Upper lobe of left lung (tissue), 6 donors: ENCODE measurements around the gene ANKRD65. TPM values are rescaled to one million over a fixed set of nuclear protein-coding genes. Genes with fewer than 3 reads are reported as not detected.
"Not testable (repeated sequence)": the region's sequence is repeated elsewhere in the genome, so short reads cannot be mapped to it uniquely, and the experiment has no call there.

Experiments
- ATAC-seq, 2 donors: fragments of 200-7000 bp; cut with Tn5 transposase; one replicate each; pipeline ENCODE4 v1.9.1; 2022; ENCODE audit warnings: mild to moderate bottlenecking in 2 of 2, moderate library complexity in 2 of 2; ENCODE audit not compliant: low FRiP score in 2 of 2
- DNase-seq, 2 donors: peaks; one replicate each; pipeline ENCODE4 v3.0.0-alpha.2; 2019 to 2020
- H3K27ac ChIP-seq, 4 donors: fragments of 200-600 bp; sonication (generic); one replicate each; pipeline ENCODE4 v1.5.1; 2016 to 2019
- H3K27me3 ChIP-seq, 4 donors: fragments of 200-600 bp; sonication (generic); one replicate each; pipeline ENCODE4 v1.5.1; 2017 to 2019
- H3K36me3 ChIP-seq, 4 donors: fragments of 200-600 bp; sonication (generic); one replicate each; pipeline ENCODE4 v1.5.1; 2016 to 2019
- H3K4me1 ChIP-seq, 4 donors: fragments of 200-600 bp; sonication (generic); one replicate each; pipeline ENCODE4 v1.5.1; 2018 to 2019
- H3K4me3 ChIP-seq, 4 donors: fragments of 200-600 bp; sonication (generic); one replicate each; pipeline ENCODE4 v1.5.1; 2017 to 2019; ENCODE audit warnings: mild to moderate bottlenecking in 2 of 4, moderate library complexity in 1 of 4
- H3K9me3 ChIP-seq, 4 donors: fragments of 200-600 bp; sonication (generic); one replicate each; pipeline ENCODE4 v1.5.1; 2018 to 2019
- EP300 ChIP-seq, 4 donors: sonication (generic); formaldehyde crosslinking; IDR thresholded peaks; one replicate each; pipeline ENCODE4 v1.5.1; 2017; ENCODE audit warnings: antibody characterized with exemption in 4 of 4, control low read depth in 2 of 4
- POLR2A ChIP-seq, 4 donors: fragments of 450-650 bp; IDR thresholded peaks; one replicate each; pipeline ENCODE4 v1.5.1; 2016 to 2017; ENCODE audit warnings: antibody characterized with exemption in 4 of 4, mild to moderate bottlenecking in 2 of 4
- POLR2AphosphoS5 ChIP-seq, 2 donors: sonication (generic); formaldehyde crosslinking; IDR thresholded peaks; one replicate each; pipeline ENCODE4 v1.5.1; 2017; ENCODE audit warnings: antibody characterized with exemption in 2 of 2
- WGBS, 2 donors: methylation state at CpG; one replicate each; pipeline ENCODE4 v1.1.5; 2017 to 2018; 5-methylcytosine and 5-hydroxymethylcytosine counted together
- total RNA-seq, 6 donors: library from RNA; depleted of rRNA in 4 of 6; stranded (reverse); fragments of >200 nt in 4 of 6; gene quantifications; one replicate each; pipeline versions ENCODE4 v1.1.0 to v1.2.1, GENCODE V29; 2016 to 2021
- TF ChIP-seq, protein P1 (sequence below), 6 experiments: fragments of 450-650 bp in 4 of 6; fragments of 200-600 bp in 2 of 6; sonication (generic) in 2 of 6; IDR thresholded peaks; one replicate each; pipeline ENCODE4 v1.5.1; 2016 to 2019; ENCODE audit warnings: antibody characterized with exemption in 6 of 6
- donor health status: DM: no; HTN: no; CAD: no; lungs with moderate emphysema.
- donor health status: DM: no; HTN: yes; CAD: no; lungs with severe emphysema.

Gene ANKRD65
- total RNA-seq, 6 donors from 2014 or later = 21.3 to 54.5 (median 34.7) TPM

DNA sequence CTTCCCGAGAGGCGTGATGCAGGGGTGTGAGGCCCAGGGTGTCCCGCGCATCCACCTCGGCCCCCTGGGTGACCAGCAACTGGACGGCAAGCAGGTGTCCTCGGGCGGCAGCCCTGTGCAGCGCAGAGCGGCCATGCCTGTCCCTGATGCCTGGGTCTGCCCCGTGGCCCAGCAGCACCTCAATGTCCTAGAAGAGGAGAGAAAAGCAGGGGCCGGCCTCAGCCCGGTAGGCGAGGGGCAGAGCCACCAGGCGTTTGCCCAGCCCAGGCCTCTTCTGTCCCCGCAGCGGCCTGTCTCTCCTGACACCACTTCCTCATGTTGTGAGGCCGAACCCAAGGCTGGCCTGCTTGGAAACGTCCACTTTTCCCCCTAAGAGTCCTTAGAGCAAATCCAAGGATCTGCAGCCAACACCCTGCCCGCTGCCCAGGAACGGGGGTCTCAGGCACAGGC, 1.7 kb downstream of the ANKRD65 start:
- H3K4me3 ChIP-seq = peak overlapping the region in 3 of 4 donors; percentile 46 to 61 (median 57)
- H3K4me1 ChIP-seq = peaks cover 0 to 38% (median 20%) of the 10 kb centered on the region in 4 donors
- DNase-seq = peak in 1 of 2 donors; percentile 37

GRCh38 chr1:1418464-1419362, 2.4 kb downstream of the ANKRD65 start:
- 88 to 90% methylated on average over 20 to 25 of the region's 26 CpGs for WGBS, 2 donors
- no peaks in the 10 kb centered on the region for H3K27me3 ChIP-seq
- no peaks in the 10 kb centered on the region for H3K36me3 ChIP-seq
- peak overlapping the region in 2 of 4 donors; percentile 80 to 83 for H3K27ac ChIP-seq
- H3K9me3 ChIP-seq = no peaks in the 10 kb centered on the region
- no peak for TF ChIP-seq POLR2AphosphoS5 (IDR thresholded peaks at IDR 0.05)
- TF ChIP-seq EP300 (IDR thresholded peaks at IDR 0.05) = no peak
- TF ChIP-seq, protein P1, sequence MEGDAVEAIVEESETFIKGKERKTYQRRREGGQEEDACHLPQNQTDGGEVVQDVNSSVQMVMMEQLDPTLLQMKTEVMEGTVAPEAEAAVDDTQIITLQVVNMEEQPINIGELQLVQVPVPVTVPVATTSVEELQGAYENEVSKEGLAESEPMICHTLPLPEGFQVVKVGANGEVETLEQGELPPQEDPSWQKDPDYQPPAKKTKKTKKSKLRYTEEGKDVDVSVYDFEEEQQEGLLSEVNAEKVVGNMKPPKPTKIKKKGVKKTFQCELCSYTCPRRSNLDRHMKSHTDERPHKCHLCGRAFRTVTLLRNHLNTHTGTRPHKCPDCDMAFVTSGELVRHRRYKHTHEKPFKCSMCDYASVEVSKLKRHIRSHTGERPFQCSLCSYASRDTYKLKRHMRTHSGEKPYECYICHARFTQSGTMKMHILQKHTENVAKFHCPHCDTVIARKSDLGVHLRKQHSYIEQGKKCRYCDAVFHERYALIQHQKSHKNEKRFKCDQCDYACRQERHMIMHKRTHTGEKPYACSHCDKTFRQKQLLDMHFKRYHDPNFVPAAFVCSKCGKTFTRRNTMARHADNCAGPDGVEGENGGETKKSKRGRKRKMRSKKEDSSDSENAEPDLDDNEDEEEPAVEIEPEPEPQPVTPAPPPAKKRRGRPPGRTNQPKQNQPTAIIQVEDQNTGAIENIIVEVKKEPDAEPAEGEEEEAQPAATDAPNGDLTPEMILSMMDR (IDR thresholded peaks at IDR 0.05) = no peak
- H3K4me1 ChIP-seq = peaks cover 0 to 38% (median 20%) of the 10 kb centered on the region in 4 donors
- H3K4me3 ChIP-seq = peak overlapping the region in 1 of 4 donors; percentile 46
- ATAC-seq (peak in 1 of 2 donors; percentile 11), DNase-seq (peak in 1 of 2 donors; percentile 78)

More for the DNA sequence above, 1.7 kb downstream of the ANKRD65 start:
- TF ChIP-seq, protein P1 (IDR thresholded peaks at IDR 0.05) = no peak
- TF ChIP-seq EP300 (IDR thresholded peaks at IDR 0.05) = no peak
- TF ChIP-seq POLR2AphosphoS5 (IDR thresholded peaks at IDR 0.05) = no peak
- no peak for TF ChIP-seq POLR2A (IDR thresholded peaks at IDR 0.05)
- Histone ChIP-seq H3K9me3 (no peaks in the 10 kb centered on the region), H3K36me3 (no peaks in the 10 kb centered on the region), H3K27me3 (no peaks in the 10 kb centered on the region), H3K27ac (peak overlapping the region; percentile 38 to 83 (median 76))
- 77% methylated on average over 15 of the region's 21 CpGs; no CpG with 5 or more reads in 1 of the 2 donors for WGBS, 2 donors
- peak; percentile 9 to 38 for ATAC-seq

- WGBS, 2 donors = 82 to 85% methylated on average over 24 to 25 of the region's 25 CpGs
- DNase-seq = peak in 1 of 2 donors; percentile 48
- H3K4me1 ChIP-seq = peaks cover 0 to 38% (median 20%) of the 10 kb centered on the region in 4 donors
- ATAC-seq, H3K4me3 ChIP-seq, H3K27me3 ChIP-seq, H3K9me3 ChIP-seq, H3K36me3 ChIP-seq: not testable (repeated sequence)
- H3K27ac ChIP-seq = peak overlapping the region in 2 of 4 donors; percentile 21 to 54
Measured at GRCh38 chr1:1417825-1418463, 3.1 kb downstream of the ANKRD65 start.

- DNase-seq, H3K4me3 ChIP-seq, H3K36me3 ChIP-seq, H3K27me3 ChIP-seq, ATAC-seq, H3K9me3 ChIP-seq: not testable (repeated sequence)
- TF ChIP-seq, protein P1 (IDR thresholded peaks at IDR 0.05) = peak in 1 of 6 experiments; percentile 13
- Histone ChIP-seq H3K4me1 (peaks cover 0 to 38% (median 20%) of the 10 kb centered on the region in 4 donors), H3K27ac (peak overlapping the region in 1 of 4 donors; percentile 54)
- 70 to 78% methylated on average over 5 of the region's 5 CpGs for WGBS, 2 donors
Measured at GRCh38 chr1:1417396-1417795, 3.7 kb downstream of the ANKRD65 start.

DNA sequence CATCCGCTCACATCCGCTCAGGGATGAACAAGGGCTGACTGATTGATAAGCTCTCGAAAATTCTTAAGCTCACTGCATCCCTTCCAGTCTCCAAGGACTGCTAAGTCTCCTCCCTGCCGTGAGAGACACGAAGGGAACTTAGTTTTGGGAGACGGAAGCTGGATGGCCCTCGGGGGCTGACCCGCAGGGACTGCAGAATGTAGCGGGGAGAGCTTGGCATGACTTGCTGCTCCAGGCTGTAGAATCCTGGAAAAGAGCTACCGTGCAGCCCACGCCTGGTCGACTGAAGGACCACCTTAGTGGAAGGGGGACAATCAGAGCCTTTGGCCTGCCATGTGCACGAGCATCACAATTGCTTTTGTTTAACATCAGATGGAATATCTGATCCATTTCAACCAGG, 5.3 kb downstream of the ANKRD65 start:
- TF ChIP-seq, protein P1 (IDR thresholded peaks at IDR 0.05) = no peak
- no peak for TF ChIP-seq POLR2AphosphoS5 (IDR thresholded peaks at IDR 0.05)
- no peak for TF ChIP-seq POLR2A (IDR thresholded peaks at IDR 0.05)
- no peak for TF ChIP-seq EP300 (IDR thresholded peaks at IDR 0.05)
- Histone ChIP-seq H3K4me3 (no peak overlapping the region), H3K27me3 (no peaks in the 10 kb centered on the region), H3K4me1 (peaks cover 0 to 29% (median 15%) of the 10 kb centered on the region in 4 donors), H3K9me3 (no peaks in the 10 kb centered on the region), H3K27ac (no peak overlapping the region), H3K36me3 (no peaks in the 10 kb centered on the region)
- WGBS, 2 donors = 72 to 76% methylated on average over 10 to 13 of the region's 13 CpGs
- ATAC-seq = no peak
- DNase-seq = no peak

DNA sequence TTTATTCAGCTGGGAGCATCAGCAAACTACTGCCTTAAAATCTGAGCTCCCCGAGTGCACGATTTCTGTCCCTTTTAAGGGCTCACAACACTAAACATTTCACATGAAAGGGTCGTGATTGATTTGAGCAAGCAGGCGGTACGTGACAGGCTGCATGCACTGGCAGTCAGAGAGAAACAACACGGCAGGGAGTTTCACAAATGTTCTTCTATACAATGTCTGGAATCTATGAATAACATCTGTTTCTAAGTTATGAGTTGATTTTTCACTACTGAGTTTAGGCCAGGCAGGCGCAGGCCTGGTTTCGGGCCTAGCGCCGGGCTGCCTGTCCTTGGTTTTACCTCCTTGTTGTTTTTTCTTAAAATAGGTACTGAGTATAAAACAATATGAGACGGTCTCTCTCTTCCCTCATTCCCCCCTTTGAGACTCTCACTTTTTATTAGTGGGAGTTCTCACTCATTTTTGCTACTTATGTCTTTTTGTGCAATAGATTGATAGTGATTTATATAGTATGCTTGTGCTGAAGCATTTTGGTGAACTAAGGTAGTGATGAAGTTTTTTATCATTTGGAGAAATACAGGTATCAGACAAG, 8.7 kb downstream of the ANKRD65 start:
- not testable (repeated sequence) for H3K36me3 ChIP-seq, DNase-seq, H3K27me3 ChIP-seq, ATAC-seq, H3K4me3 ChIP-seq, H3K9me3 ChIP-seq, H3K27ac ChIP-seq
- WGBS, 2 donors = 92 to 96% methylated on average over 11 of the region's 11 CpGs
- H3K4me1 ChIP-seq = peaks cover 12 to 29% (median 18%) of the 10 kb centered on the region in 4 donors
